Right lobe of liver (tissue), 6 donors: ENCODE measurements around the gene DDX10. TPM values are rescaled to one million over a fixed set of nuclear protein-coding genes. Genes with fewer than 3 reads are reported as not detected.

Experiments
- ATAC-seq, 4 donors: fragments of 200-7000 bp; cut with Tn5 transposase; one replicate each; pipeline ENCODE4 v1.9.1; 2020; ENCODE audit warnings: mild to moderate bottlenecking in 4 of 4, moderate library complexity in 4 of 4
- DNase-seq, 3 donors: peaks; one replicate each; pipeline ENCODE4 v3.0.0-alpha.2; 2020
- H3K27ac ChIP-seq, 3 donors: fragments of 200-600 bp; one replicate each; pipeline ENCODE4 v1.8.0; 2022
- H3K27me3 ChIP-seq, 2 donors: fragments of 200-600 bp; one replicate each; pipeline ENCODE4 v1.8.0; 2022
- H3K36me3 ChIP-seq, 4 donors: fragments of 200-600 bp; sonication (generic) in 1 of 4; one replicate each; pipeline versions ENCODE4 v1.5.1 to v1.8.0; 2017 to 2022; ENCODE audit warnings: control low read depth in 1 of 4
- H3K4me1 ChIP-seq, 4 donors: fragments of 200-600 bp; sonication (generic) in 1 of 4; one replicate each; pipeline versions ENCODE4 v1.5.1 to v1.8.0; 2017 to 2022; ENCODE audit warnings: control low read depth in 1 of 4
- H3K4me3 ChIP-seq, 3 donors: fragments of 200-600 bp; one replicate each; pipeline ENCODE4 v1.8.0; 2022
- H3K9me3 ChIP-seq, 4 donors: fragments of 200-600 bp; sonication (generic) in 1 of 4; one replicate each; pipeline versions ENCODE4 v1.5.1 to v1.8.0; 2017 to 2022; ENCODE audit warnings: control low read depth in 1 of 4
- POLR2A ChIP-seq: fragments of 450-650 bp; IDR thresholded peaks from one replicate; pipeline ENCODE4 v1.6.1; 2017; ENCODE audit warnings: antibody characterized with exemption, mild to moderate bottlenecking
- WGBS: methylation state at CpG from one replicate; pipeline ENCODE4 v1.1.6; 2018; ENCODE audit warnings: low coverage, low lambda C conversion rate; ENCODE audit not compliant: insufficient coverage; ENCODE audit errors: missing lambda C conversion rate; 5-methylcytosine and 5-hydroxymethylcytosine counted together
- intact Hi-C, 2 donors: fragments of 100-400 bp; cut with DNase I; formaldehyde crosslinking; loops; one replicate each; pipeline versions ENCODE4 v1.11.2 to v1.14.1; 2022
- total RNA-seq, 6 experiments: library from RNA; depleted of rRNA in 2 of 6; stranded (reverse); fragments of >200 nt in 2 of 6; fragmentation: NEBNext Ultra II Directional in 3 of 6; extraction: Animal tissue kit (Norgen Biotek cat#: 25700) in 3 of 6; gene quantifications; one replicate each; pipeline versions ENCODE4 v1.1.0 to v1.2.4, GENCODE V29; 2016 to 2023
- TF ChIP-seq, protein P1 (sequence below), 4 donors: fragments of 200-600 bp in 3 of 4; fragments of 450-650 bp in 1 of 4; IDR thresholded peaks; one replicate each; pipeline versions ENCODE4 v1.5.1 to v1.8.0; 2016 to 2022; ENCODE audit warnings: antibody characterized with exemption in 4 of 4, mild to moderate bottlenecking in 2 of 4
- donor health status: DM: no; HTN: yes; CAD: no.
- donor health status: DM: no; HTN: no; CAD: no.
- donor health status: DM: no; HTN: no; CAD: no.
- donor health status: DM: no; HTN: yes; CAD: no.
- donor health status: DM: no; HTN: yes; CAD: no.

The DDX10 gene
- total RNA-seq, 6 experiments from 2014 or later, result 7.4 to 13.6 (median 11.3) TPM

- intact Hi-C loops, result no loop called here
- H3K27me3 ChIP-seq, result no peaks in the 10 kb centered on the region
- no peak overlapping the region for H3K4me3 ChIP-seq
- no peaks in the 10 kb centered on the region for H3K36me3 ChIP-seq
- 77% methylated on average over 3 of the region's 3 CpGs for WGBS
- no peaks in the 10 kb centered on the region for H3K9me3 ChIP-seq
- no peak for DNase-seq
- no peaks in the 10 kb centered on the region for H3K4me1 ChIP-seq
- no peak overlapping the region for H3K27ac ChIP-seq
- ATAC-seq, result no peak
- no peak for TF ChIP-seq POLR2A
- TF ChIP-seq, protein P1, sequence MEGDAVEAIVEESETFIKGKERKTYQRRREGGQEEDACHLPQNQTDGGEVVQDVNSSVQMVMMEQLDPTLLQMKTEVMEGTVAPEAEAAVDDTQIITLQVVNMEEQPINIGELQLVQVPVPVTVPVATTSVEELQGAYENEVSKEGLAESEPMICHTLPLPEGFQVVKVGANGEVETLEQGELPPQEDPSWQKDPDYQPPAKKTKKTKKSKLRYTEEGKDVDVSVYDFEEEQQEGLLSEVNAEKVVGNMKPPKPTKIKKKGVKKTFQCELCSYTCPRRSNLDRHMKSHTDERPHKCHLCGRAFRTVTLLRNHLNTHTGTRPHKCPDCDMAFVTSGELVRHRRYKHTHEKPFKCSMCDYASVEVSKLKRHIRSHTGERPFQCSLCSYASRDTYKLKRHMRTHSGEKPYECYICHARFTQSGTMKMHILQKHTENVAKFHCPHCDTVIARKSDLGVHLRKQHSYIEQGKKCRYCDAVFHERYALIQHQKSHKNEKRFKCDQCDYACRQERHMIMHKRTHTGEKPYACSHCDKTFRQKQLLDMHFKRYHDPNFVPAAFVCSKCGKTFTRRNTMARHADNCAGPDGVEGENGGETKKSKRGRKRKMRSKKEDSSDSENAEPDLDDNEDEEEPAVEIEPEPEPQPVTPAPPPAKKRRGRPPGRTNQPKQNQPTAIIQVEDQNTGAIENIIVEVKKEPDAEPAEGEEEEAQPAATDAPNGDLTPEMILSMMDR (IDR thresholded peaks at IDR 0.05), result no peak
Observed at GRCh38 chr11:108922241-108922640, 257.4 kb downstream of the DDX10 start.

DNA sequence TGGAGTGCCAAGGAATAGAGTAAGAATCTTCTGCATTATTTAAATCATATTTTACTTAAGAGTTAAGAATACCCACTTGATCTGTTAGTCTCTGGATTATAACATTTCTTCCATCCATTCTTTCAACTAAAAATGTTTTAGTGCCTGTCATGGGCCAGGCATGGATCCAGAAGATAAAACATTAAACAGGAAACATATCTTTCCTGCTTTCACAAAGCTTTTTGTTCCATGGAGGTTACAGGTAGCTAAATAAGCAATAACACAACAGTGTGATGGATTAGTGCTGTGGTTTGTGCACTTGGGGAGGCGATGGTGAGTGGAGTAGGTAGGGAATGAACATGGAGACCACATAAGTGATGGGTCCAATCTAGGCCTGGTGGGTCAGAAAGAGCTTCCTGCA is 258.5 kb downstream of the DDX10 start:
- no peaks in the 10 kb centered on the region for H3K27me3 ChIP-seq
- 69% methylated on average over 1 of the region's 1 CpG for WGBS
- no peak overlapping the region for H3K4me3 ChIP-seq
- H3K9me3 ChIP-seq, result no peaks in the 10 kb centered on the region
- no peaks in the 10 kb centered on the region for H3K36me3 ChIP-seq
- intact Hi-C loops, result no loop called here
- ATAC-seq (no peak), DNase-seq (no peak)
- no peaks in the 10 kb centered on the region for H3K4me1 ChIP-seq
- TF ChIP-seq, protein P1 (IDR thresholded peaks at IDR 0.05), result no peak
- no peak for TF ChIP-seq POLR2A
- H3K27ac ChIP-seq, result no peak overlapping the region

DNA sequence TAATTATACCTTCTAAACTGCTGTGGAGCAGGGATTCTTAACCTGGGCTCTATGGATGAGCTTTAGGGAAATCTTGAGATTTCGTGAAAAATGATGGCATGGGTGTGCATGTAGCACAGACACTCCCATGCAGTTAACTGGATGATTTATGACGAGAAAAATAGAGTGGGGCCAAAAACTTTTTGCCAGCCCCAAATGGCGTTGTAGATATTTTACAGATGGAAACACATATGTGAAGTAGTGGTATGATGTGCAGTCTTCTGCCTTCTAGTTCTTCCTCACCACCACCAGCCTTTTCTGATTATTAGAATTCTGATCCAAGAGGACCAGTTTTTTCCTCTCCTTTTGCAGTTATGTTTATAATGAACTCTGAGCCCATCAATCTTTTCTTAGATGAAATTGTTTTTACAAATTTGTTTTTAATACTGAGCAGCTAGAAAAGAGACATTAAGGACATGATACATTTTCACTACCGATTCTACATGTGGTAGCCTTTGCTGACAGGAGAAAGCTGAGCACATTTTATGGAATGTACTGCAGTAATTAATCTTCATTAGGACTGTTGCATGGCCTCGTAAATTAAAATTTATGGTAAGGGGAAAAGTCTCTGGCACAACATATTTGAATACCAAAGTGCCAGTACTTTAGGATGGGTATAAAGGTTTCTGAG is 261.4 kb downstream of the DDX10 start:
- H3K36me3 ChIP-seq, result no peaks in the 10 kb centered on the region
- no peak overlapping the region for H3K27ac ChIP-seq
- 97% methylated on average over 5 of the region's 5 CpGs for WGBS
- no peaks in the 10 kb centered on the region for H3K27me3 ChIP-seq
- ATAC-seq (no peak), DNase-seq (no peak)
- H3K9me3 ChIP-seq, result no peaks in the 10 kb centered on the region
- intact Hi-C loops, result no loop called here
- TF ChIP-seq POLR2A, result no peak
- TF ChIP-seq, protein P1 (IDR thresholded peaks at IDR 0.05), result no peak
- H3K4me3 ChIP-seq, result no peak overlapping the region
- no peaks in the 10 kb centered on the region for H3K4me1 ChIP-seq

GRCh38 chr11:108926841-108927577 is 262.1 kb downstream of the DDX10 start:
- H3K27ac ChIP-seq, result no peak overlapping the region
- no peaks in the 10 kb centered on the region for H3K36me3 ChIP-seq
- DNase-seq, result no peak
- no peaks in the 10 kb centered on the region for H3K27me3 ChIP-seq
- no peak for ATAC-seq
- H3K9me3 ChIP-seq, result no peaks in the 10 kb centered on the region
- no peaks in the 10 kb centered on the region for H3K4me1 ChIP-seq
- no peak overlapping the region for H3K4me3 ChIP-seq
- intact Hi-C loops, result no loop called here
- WGBS, result 96% methylated on average over 2 of the region's 3 CpGs
- TF ChIP-seq, protein P1 (IDR thresholded peaks at IDR 0.05), result no peak
- TF ChIP-seq POLR2A, result no peak
